Measurements from ENCODE around the gene EIF4H. TPM values are rescaled to one million over a fixed set of nuclear protein-coding genes. Genes with fewer than 3 reads are reported as not detected.

EIF4H gene
- total and polyA plus RNA-seq, 9 of the 15 experiments (the other 6 are each of a cell fraction or from before 2014, with no cell fraction given), result 11.0 to 435 (median 319) TPM

- in situ Hi-C loops (cut with MboI) (no loop called here), intact Hi-C loops (cut with micrococcal nuclease) (no loop called here)
- ATAC-seq, result no peak
- no peak overlapping the region for H2AFZ ChIP-seq (ENCODE audit: low read depth, low read length)
- BruUV-seq (replicated peaks), result no TSS peak
- H3K4me1 ChIP-seq (replicated peaks in 1 of 2; ENCODE audit: control insufficient read depth in 2 of 2, insufficient read depth in 2 of 2, low read length in 2 of 2), result no peaks in the 10 kb centered on the region; a peak in 2 of 5 replicates
- ChIA-PET POLR2A (interaction anchor here (1.1 kb wide), 1 partner anchor 12 kb away, joined by 4 read pairs; the partner anchor contains the start of gene EIF4H), CTCF (ENCODE audit: low intra/inter-chr PET ratio) (no interaction called here)
- H3K27me3 ChIP-seq (ENCODE audit: control insufficient read depth in 2 of 2, insufficient read depth in 2 of 2, low read length in 2 of 2), result no peaks in the 10 kb centered on the region
- H3K4me2 ChIP-seq (ENCODE audit: insufficient read depth, low read length), result no peak overlapping the region
- FAIRE-seq, result no peak
- 64% methylated on average over 5 of the region's 5 CpGs for WGBS (ENCODE audit: insufficient coverage, low coverage, missing lambda C conversion rate)
- H3K9ac ChIP-seq (ENCODE audit: insufficient read depth in 1 of 2, low read depth in 2 of 2, low read length in 2 of 2), result no peak overlapping the region
- H3K4me3 ChIP-seq, result no peak overlapping the region
- H4K20me1 ChIP-seq (replicated peaks; ENCODE audit: control insufficient read depth, insufficient read depth, low read length), result peaks cover 74% of the 10 kb centered on the region
- H3K36me3 ChIP-seq (ENCODE audit: control insufficient read depth, insufficient read depth, low read length), result peaks cover 96% of the 10 kb centered on the region
- H3K27ac ChIP-seq (ENCODE audit: extremely low read depth, low read depth, low read length), result no peak overlapping the region
- peaks cover 97% of the 10 kb centered on the region for H3K79me2 ChIP-seq (ENCODE audit: control insufficient read depth, insufficient read depth, low read length)
- H3K9me3 ChIP-seq (replicated peaks; ENCODE audit: control insufficient read depth, insufficient read depth, low read depth, low read length), result no peaks in the 10 kb centered on the region
- H3K9me1 ChIP-seq (ENCODE audit: control insufficient read depth, insufficient read depth, low read length), result no peaks in the 10 kb centered on the region
- TF ChIP-seq FUS (optimal IDR thresholded peaks at IDR 0.05; ENCODE audit: low read depth, low read length), result no peak
- no peak for TF ChIP-seq PHF20 (IDR thresholded peaks at IDR 0.05; ENCODE audit: partially characterized antibody)
- no peak for TF ChIP-seq EWSR1 (IDR thresholded peaks at IDR 0.05; ENCODE audit: borderline replicate concordance, low read depth, partially characterized antibody)
- no peak for TF ChIP-seq ZNF395 (CRISPR knock-in tag; IDR thresholded peaks at IDR 0.05)
- no peak for TF ChIP-seq GTF2F1 (IDR thresholded peaks at IDR 0.05; ENCODE audit: low read depth, low read length)
- no peak for TF ChIP-seq SOX6 (IDR thresholded peaks at IDR 0.05)
- DNase-seq (ENCODE audit: extremely low read depth in 1 of 4, low spot score in 3 of 4), result no peak
Measured at GRCh38 chr7:74185636-74186035, 11.5 kb downstream of the EIF4H start.

Measured in K562 (cell line).